Endothelial cell of umbilical vein (primary cell): ENCODE data around the gene CYSLTR1.

Experiments used
- POLR2AphosphoS5 ChIP-seq: IDR thresholded peaks from 2 replicates; pipeline ENCODE4 v1.6.1; 2012; ENCODE audit warnings: low read depth, mild to moderate bottlenecking, control low read depth, low read length, moderate library complexity; ENCODE audit not compliant: insufficient read depth
- TF ChIP-seq, protein P1 (sequence below), 2 donors: IDR thresholded peaks; 1 replicate in 1 of 2; 2 replicates in 1 of 2; pipeline ENCODE4 v1.5.1; 2011; ENCODE audit warnings: low read length in 2 of 2, mild to moderate bottlenecking in 2 of 2, moderate library complexity in 2 of 2, control low read depth in 1 of 2, inconsistent platforms in 1 of 2, low read depth in 1 of 2; ENCODE audit not compliant: insufficient read depth in 1 of 2; ENCODE audit errors: extremely low read depth in 1 of 2
- TF ChIP-seq, protein P2 (sequence below): IDR thresholded peaks from 2 replicates; pipeline ENCODE4 v1.6.1; 2011; ENCODE audit not compliant: insufficient read depth, insufficient read length

DNA sequence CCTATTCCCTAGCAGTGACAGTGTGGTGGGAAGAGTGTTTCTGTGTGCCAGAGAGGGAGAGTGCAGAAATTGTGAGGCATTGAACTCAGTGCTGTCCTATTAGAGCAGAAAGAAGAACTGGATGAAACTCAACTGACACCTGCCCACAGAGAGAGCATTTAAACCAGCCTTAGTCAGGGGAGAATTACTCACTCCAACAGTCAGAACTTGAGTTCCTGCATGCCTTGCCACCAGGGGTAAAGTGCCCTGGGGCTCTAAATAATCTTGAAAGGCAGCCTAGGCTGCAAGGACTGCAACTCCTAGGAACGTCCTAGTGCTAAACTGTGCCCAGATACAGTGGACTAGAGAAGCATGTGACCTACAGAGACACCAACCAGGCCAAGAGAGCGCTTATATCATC lies 12.8 kb downstream of the CYSLTR1 start:
- TF ChIP-seq, protein P1, sequence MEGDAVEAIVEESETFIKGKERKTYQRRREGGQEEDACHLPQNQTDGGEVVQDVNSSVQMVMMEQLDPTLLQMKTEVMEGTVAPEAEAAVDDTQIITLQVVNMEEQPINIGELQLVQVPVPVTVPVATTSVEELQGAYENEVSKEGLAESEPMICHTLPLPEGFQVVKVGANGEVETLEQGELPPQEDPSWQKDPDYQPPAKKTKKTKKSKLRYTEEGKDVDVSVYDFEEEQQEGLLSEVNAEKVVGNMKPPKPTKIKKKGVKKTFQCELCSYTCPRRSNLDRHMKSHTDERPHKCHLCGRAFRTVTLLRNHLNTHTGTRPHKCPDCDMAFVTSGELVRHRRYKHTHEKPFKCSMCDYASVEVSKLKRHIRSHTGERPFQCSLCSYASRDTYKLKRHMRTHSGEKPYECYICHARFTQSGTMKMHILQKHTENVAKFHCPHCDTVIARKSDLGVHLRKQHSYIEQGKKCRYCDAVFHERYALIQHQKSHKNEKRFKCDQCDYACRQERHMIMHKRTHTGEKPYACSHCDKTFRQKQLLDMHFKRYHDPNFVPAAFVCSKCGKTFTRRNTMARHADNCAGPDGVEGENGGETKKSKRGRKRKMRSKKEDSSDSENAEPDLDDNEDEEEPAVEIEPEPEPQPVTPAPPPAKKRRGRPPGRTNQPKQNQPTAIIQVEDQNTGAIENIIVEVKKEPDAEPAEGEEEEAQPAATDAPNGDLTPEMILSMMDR (IDR thresholded peaks at IDR 0.05; ENCODE audit: extremely low read depth in 1 of 2, insufficient read depth in 1 of 2, low read depth in 1 of 2, low read length in 2 of 2): no peak
- TF ChIP-seq POLR2AphosphoS5: no peak
- TF ChIP-seq, protein P2, sequence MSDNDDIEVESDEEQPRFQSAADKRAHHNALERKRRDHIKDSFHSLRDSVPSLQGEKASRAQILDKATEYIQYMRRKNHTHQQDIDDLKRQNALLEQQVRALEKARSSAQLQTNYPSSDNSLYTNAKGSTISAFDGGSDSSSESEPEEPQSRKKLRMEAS: no peak
